HFFc6 (cell line): ENCODE measurements around the gene SLC12A6. TPM values are rescaled to one million over a fixed set of nuclear protein-coding genes. Genes with fewer than 3 reads are reported as not detected.
"Not testable (repeated sequence)": the region's sequence is repeated elsewhere in the genome, so short reads cannot be mapped to it uniquely, and the experiment has no call there.

Experiments used
- DNase-seq: peaks from one replicate; pipeline ENCODE4 v3.0.0-alpha.2; 2018
- H3K27ac Mint-ChIP-seq: 2 replicates; pipeline ENCODE4 v1.8.0; 2020; ENCODE audit warnings: mild to moderate bottlenecking, mixed read lengths
- H3K27me3 Mint-ChIP-seq: 2 replicates; pipeline ENCODE4 v1.8.0; 2021; ENCODE audit warnings: mild to moderate bottlenecking, moderate library complexity, mixed read lengths; ENCODE audit not compliant: insufficient read depth
- H3K36me3 Mint-ChIP-seq: 2 replicates; pipeline ENCODE4 v1.8.0; 2021; ENCODE audit warnings: low read depth, mixed read lengths
- H3K4me1 Mint-ChIP-seq: 2 replicates; pipeline ENCODE4 v1.8.0; 2020; ENCODE audit warnings: low read depth, mixed read lengths
- H3K4me3 Mint-ChIP-seq: 2 replicates; pipeline ENCODE4 v1.8.0; 2020; ENCODE audit warnings: mild to moderate bottlenecking, moderate library complexity, mixed read lengths
- H3K9me3 Mint-ChIP-seq: 2 replicates; pipeline ENCODE4 v1.8.0; 2020; ENCODE audit warnings: mild to moderate bottlenecking, mixed read lengths
- CTCF ChIP-seq: fragments of 200-600 bp; sonication (generic); IDR thresholded peaks from 2 replicates; pipeline ENCODE4 v1.5.0; 2021; ENCODE audit warnings: antibody characterized with exemption, mild to moderate bottlenecking
- total RNA-seq, 6 experiments: library from RNA; stranded (reverse); fragmentation: NEBNext Ultra II Directional; extraction: Animal tissue kit (Norgen Biotek cat#: 25700); gene quantifications; 2 replicates in 1 of 6; 3 replicates in 5 of 6; pipeline ENCODE4 v1.2.3, GENCODE V29; 2021

Gene SLC12A6
- total RNA-seq, 6 experiments from 2014 or later, result 6.5 to 10.7 (median 8.3) TPM

- H3K36me3 Mint-ChIP-seq, result peaks cover 10% of the 10 kb centered on the region
- no peak overlapping the region for H3K27ac Mint-ChIP-seq
- no peak for DNase-seq
- H3K9me3 Mint-ChIP-seq, result no peaks in the 10 kb centered on the region
- peaks cover 2% of the 10 kb centered on the region for H3K27me3 Mint-ChIP-seq
- no peak for TF ChIP-seq CTCF
- no peaks in the 10 kb centered on the region for H3K4me1 Mint-ChIP-seq
- no peak overlapping the region for H3K4me3 Mint-ChIP-seq
These were observed 16.0 kb upstream of the SLC12A6 start for GRCh38 chr15:34353627-34354026.

GRCh38 chr15:34352996-34353395, 15.4 kb upstream of the SLC12A6 start:
- not testable (repeated sequence) for H3K4me1 Mint-ChIP-seq, H3K27ac Mint-ChIP-seq, H3K4me3 Mint-ChIP-seq, H3K36me3 Mint-ChIP-seq, DNase-seq, H3K27me3 Mint-ChIP-seq, H3K9me3 Mint-ChIP-seq

GRCh38 chr15:34349769-34350168, 12.2 kb upstream of the SLC12A6 start:
- H3K36me3 Mint-ChIP-seq, result peaks cover 4% of the 10 kb centered on the region; the same call in 1 of the 2 replicates
- H3K4me3 Mint-ChIP-seq, result no peak overlapping the region
- H3K27ac Mint-ChIP-seq, result no peak overlapping the region
- no peaks in the 10 kb centered on the region for H3K9me3 Mint-ChIP-seq
- no peak for TF ChIP-seq CTCF
- H3K27me3 Mint-ChIP-seq, result peaks cover 10% of the 10 kb centered on the region
- H3K4me1 Mint-ChIP-seq, result no peaks in the 10 kb centered on the region
- no peak for DNase-seq

- H3K4me1 Mint-ChIP-seq, result no peaks in the 10 kb centered on the region
- H3K9me3 Mint-ChIP-seq, result no peaks in the 10 kb centered on the region
- DNase-seq, result no peak
- H3K27ac Mint-ChIP-seq, result no peak overlapping the region
- H3K27me3 Mint-ChIP-seq, result peaks cover 10% of the 10 kb centered on the region
- no peaks in the 10 kb centered on the region for H3K36me3 Mint-ChIP-seq
- no peak overlapping the region for H3K4me3 Mint-ChIP-seq
- TF ChIP-seq CTCF, result no peak
These were observed 11.2 kb upstream of the SLC12A6 start for GRCh38 chr15:34348735-34349300.

- H3K27me3 Mint-ChIP-seq, result peaks cover 10% of the 10 kb centered on the region
- no peak overlapping the region for H3K4me3 Mint-ChIP-seq
- no peaks in the 10 kb centered on the region for H3K4me1 Mint-ChIP-seq
- H3K9me3 Mint-ChIP-seq, result no peaks in the 10 kb centered on the region
- H3K36me3 Mint-ChIP-seq, result no peaks in the 10 kb centered on the region
- TF ChIP-seq CTCF, result no peak
- DNase-seq, result no peak
- H3K27ac Mint-ChIP-seq, result no peak overlapping the region
These were observed 10.5 kb upstream of the SLC12A6 start for GRCh38 chr15:34347951-34348638.

GRCh38 chr15:34342737-34343575, 5.4 kb upstream of the SLC12A6 start, which contains the start of the genes NOP10 and NUTM1:
NOP10 (minus strand) TSS chr15:34343136; CDS start chr15:34343073, 63 bp downstream.
NUTM1 (plus strand) TSS chr15:34343315; CDS start chr15:34343697, 382 bp downstream.
- Mint-ChIP-seq H3K27ac (peak within 1 kb of the TSS; percentile 55), H3K9me3 (peaks cover 4% of the 10 kb centered on the region), H3K27me3 (peaks cover 5% of the 10 kb centered on the region; the same call in 1 of the 2 replicates), H3K36me3 (peaks cover 18% of the 10 kb centered on the region), H3K4me3 (no peak within 1 kb of the TSS), H3K4me1 (peaks cover 17% of the 10 kb centered on the region)
- TF ChIP-seq CTCF, result peak; percentile 99
- peak; percentile 91 for DNase-seq

GRCh38 chr15:34342213-34342736, 4.7 kb upstream of the SLC12A6 start:
- H3K4me3 Mint-ChIP-seq, result not testable (repeated sequence)

More at GRCh38 chr15:34342213-34342736, 4.7 kb upstream of the SLC12A6 start:
- not testable (repeated sequence) for H3K9me3 Mint-ChIP-seq, H3K27me3 Mint-ChIP-seq, DNase-seq
- H3K27ac Mint-ChIP-seq, result peak overlapping the region; percentile 55
- H3K4me1 Mint-ChIP-seq, result peaks cover 17% of the 10 kb centered on the region
- H3K36me3 Mint-ChIP-seq, result peaks cover 18% of the 10 kb centered on the region
